ENCODE results near the gene STOM.

The STOM gene

GRCh38 chr9:121390372-121390771 is 20.3 kb upstream of the STOM start:
- DNase-seq, result no peak
- no peaks in the 10 kb centered on the region for H3K27me3 ChIP-seq (replicated peaks; ENCODE audit: insufficient read depth, low read length)
- H3K9me3 ChIP-seq (replicated peaks; ENCODE audit: insufficient read depth, low read length), result no peaks in the 10 kb centered on the region
- H3K27ac ChIP-seq (ENCODE audit: low read length), result no peak overlapping the region
- no peaks in the 10 kb centered on the region for H3F3A ChIP-seq (ENCODE audit: insufficient read depth, low read length)
- H3K9me2 ChIP-seq (replicated peaks; ENCODE audit: insufficient read depth, low read length), result no peaks in the 10 kb centered on the region
- TF ChIP-seq EZH2 (optimal IDR thresholded peaks at IDR 0.05; ENCODE audit: low read depth, low read length) (no peak), EZH2phosphoT487 (IDR thresholded peaks at IDR 0.05; ENCODE audit: low read length) (no peak), CTCF (IDR thresholded peaks at IDR 0.05; ENCODE audit: low read length) (no peak)
- H2AFZ ChIP-seq (ENCODE audit: low read length), result no peak overlapping the region
- H3K9ac ChIP-seq (ENCODE audit: low read length), result no peak overlapping the region
- H3K4me2 ChIP-seq (ENCODE audit: low read depth, low read length), result no peak overlapping the region
- no peaks in the 10 kb centered on the region for H3K36me3 ChIP-seq (replicated peaks; ENCODE audit: insufficient read depth, low read length)
- H3K4me3 ChIP-seq (ENCODE audit: low read length), result no peak overlapping the region
- H3K79me2 ChIP-seq (ENCODE audit: low read length), result no peaks in the 10 kb centered on the region
- H3K4me1 ChIP-seq (ENCODE audit: low read length), result no peaks in the 10 kb centered on the region
- no peaks in the 10 kb centered on the region for H4K20me1 ChIP-seq (ENCODE audit: insufficient read depth, low read length)

- Histone ChIP-seq H3K27me3 (replicated peaks; ENCODE audit: insufficient read depth, low read length) (no peaks in the 10 kb centered on the region), H2AFZ (ENCODE audit: low read length) (no peak overlapping the region), H3F3A (ENCODE audit: insufficient read depth, low read length) (no peaks in the 10 kb centered on the region), H3K4me3 (ENCODE audit: low read length) (no peak overlapping the region), H3K79me2 (ENCODE audit: low read length) (no peaks in the 10 kb centered on the region), H4K20me1 (ENCODE audit: insufficient read depth, low read length) (no peaks in the 10 kb centered on the region), H3K36me3 (replicated peaks; ENCODE audit: insufficient read depth, low read length) (no peaks in the 10 kb centered on the region), H3K9me3 (replicated peaks; ENCODE audit: insufficient read depth, low read length) (no peaks in the 10 kb centered on the region), H3K4me2 (ENCODE audit: low read depth, low read length) (no peak overlapping the region), H3K9me2 (replicated peaks; ENCODE audit: insufficient read depth, low read length) (no peaks in the 10 kb centered on the region), H3K27ac (ENCODE audit: low read length) (no peak overlapping the region), H3K9ac (ENCODE audit: low read length) (no peak overlapping the region), H3K4me1 (ENCODE audit: low read length) (no peaks in the 10 kb centered on the region)
- DNase-seq, result no peak
- no peak for TF ChIP-seq EZH2 (optimal IDR thresholded peaks at IDR 0.05; ENCODE audit: low read depth, low read length)
- TF ChIP-seq CTCF (IDR thresholded peaks at IDR 0.05; ENCODE audit: low read length), result no peak
- no peak for TF ChIP-seq EZH2phosphoT487 (IDR thresholded peaks at IDR 0.05; ENCODE audit: low read length)
Measured at GRCh38 chr9:121388140-121388905, 18.3 kb upstream of the STOM start.

GRCh38 chr9:121386442-121387175 is 16.6 kb upstream of the STOM start:
- Histone ChIP-seq H3K9me3 (replicated peaks; ENCODE audit: insufficient read depth, low read length) (no peaks in the 10 kb centered on the region), H3K27me3 (replicated peaks; ENCODE audit: insufficient read depth, low read length) (no peaks in the 10 kb centered on the region), H3K9ac (ENCODE audit: low read length) (no peak overlapping the region), H3K4me2 (ENCODE audit: low read depth, low read length) (no peak overlapping the region), H4K20me1 (ENCODE audit: insufficient read depth, low read length) (no peaks in the 10 kb centered on the region), H3K9me2 (replicated peaks; ENCODE audit: insufficient read depth, low read length) (no peaks in the 10 kb centered on the region), H3F3A (ENCODE audit: insufficient read depth, low read length) (no peaks in the 10 kb centered on the region), H3K4me3 (ENCODE audit: low read length) (no peak overlapping the region), H3K27ac (ENCODE audit: low read length) (no peak overlapping the region), H3K79me2 (ENCODE audit: low read length) (no peaks in the 10 kb centered on the region), H2AFZ (ENCODE audit: low read length) (no peak overlapping the region), H3K36me3 (replicated peaks; ENCODE audit: insufficient read depth, low read length) (no peaks in the 10 kb centered on the region), H3K4me1 (ENCODE audit: low read length) (no peaks in the 10 kb centered on the region)
- no peak for TF ChIP-seq CTCF (IDR thresholded peaks at IDR 0.05; ENCODE audit: low read length)
- TF ChIP-seq EZH2phosphoT487 (IDR thresholded peaks at IDR 0.05; ENCODE audit: low read length), result no peak
- TF ChIP-seq EZH2 (optimal IDR thresholded peaks at IDR 0.05; ENCODE audit: low read depth, low read length), result no peak
- no peak for DNase-seq

Measured in MM.1S (cell line).